ENCODE measurements around the gene EEA1. TPM values are rescaled to one million over a fixed set of nuclear protein-coding genes. Genes with fewer than 3 reads are reported as not detected.

The EEA1 gene
- polyA plus RNA-seq, 1 experiment: 18.4 TPM

DNA sequence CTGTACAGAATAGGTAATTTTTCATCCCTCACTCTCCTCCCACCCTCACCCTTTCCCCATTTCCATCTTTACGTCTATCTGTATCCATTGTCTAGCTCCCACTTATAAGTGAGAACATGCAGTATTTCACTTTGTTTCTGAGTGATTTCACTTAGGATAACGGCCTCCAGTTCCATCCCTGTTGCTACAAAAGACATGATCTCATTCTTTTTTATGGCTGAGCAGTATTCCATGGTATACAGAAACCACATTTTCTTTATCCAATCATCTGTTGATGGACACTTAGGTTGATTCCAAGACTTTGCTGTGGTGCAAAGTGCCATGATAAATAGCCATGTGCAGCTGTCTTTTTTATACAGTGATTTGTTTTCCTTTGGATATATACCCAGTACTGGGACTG lies 16.4 kb downstream of the EEA1 start:
- H3K4me3 ChIP-seq (ENCODE audit: low read depth, low read length): no peak overlapping the region
- no peak for DNase-seq (ENCODE audit: low read depth, low spot score)
- ChIA-PET CTCF (no interaction called here), POLR2A (no interaction called here)
- TF ChIP-seq, protein P1, sequence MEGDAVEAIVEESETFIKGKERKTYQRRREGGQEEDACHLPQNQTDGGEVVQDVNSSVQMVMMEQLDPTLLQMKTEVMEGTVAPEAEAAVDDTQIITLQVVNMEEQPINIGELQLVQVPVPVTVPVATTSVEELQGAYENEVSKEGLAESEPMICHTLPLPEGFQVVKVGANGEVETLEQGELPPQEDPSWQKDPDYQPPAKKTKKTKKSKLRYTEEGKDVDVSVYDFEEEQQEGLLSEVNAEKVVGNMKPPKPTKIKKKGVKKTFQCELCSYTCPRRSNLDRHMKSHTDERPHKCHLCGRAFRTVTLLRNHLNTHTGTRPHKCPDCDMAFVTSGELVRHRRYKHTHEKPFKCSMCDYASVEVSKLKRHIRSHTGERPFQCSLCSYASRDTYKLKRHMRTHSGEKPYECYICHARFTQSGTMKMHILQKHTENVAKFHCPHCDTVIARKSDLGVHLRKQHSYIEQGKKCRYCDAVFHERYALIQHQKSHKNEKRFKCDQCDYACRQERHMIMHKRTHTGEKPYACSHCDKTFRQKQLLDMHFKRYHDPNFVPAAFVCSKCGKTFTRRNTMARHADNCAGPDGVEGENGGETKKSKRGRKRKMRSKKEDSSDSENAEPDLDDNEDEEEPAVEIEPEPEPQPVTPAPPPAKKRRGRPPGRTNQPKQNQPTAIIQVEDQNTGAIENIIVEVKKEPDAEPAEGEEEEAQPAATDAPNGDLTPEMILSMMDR (IDR thresholded peaks at IDR 0.05; ENCODE audit: low read depth, low read length): no peak
- H3K27me3 ChIP-seq (ENCODE audit: control insufficient read depth, insufficient read depth, low read length): no peaks in the 10 kb centered on the region
- H3K27ac ChIP-seq (ENCODE audit: low read depth, low read length): no peak overlapping the region
- H3K9me3 ChIP-seq (ENCODE audit: control insufficient read depth, insufficient read depth, low read length): peaks cover 4% of the 10 kb centered on the region

DNA sequence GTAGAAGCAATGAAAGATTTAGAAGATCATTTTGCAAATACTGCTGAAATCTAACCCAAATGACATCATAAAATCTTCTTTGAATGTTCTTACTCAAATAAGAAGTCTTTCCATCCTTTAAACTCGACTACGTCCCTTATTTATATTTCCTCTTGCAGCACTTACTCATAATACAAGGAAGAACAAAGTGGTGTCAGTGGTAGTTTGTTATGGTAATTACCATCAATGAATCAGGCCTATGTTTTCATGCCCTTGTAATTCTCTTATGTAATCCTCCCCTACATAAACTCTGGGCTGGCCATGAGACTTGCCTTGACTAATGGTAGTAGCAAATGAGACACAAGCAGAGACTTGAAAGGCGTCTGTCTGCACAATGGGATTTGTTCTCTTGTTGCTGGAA lies 17.0 kb downstream of the EEA1 start:
- no peak overlapping the region for H3K4me3 ChIP-seq (ENCODE audit: low read depth, low read length)
- DNase-seq (ENCODE audit: low read depth, low spot score): no peak
- H3K9me3 ChIP-seq (ENCODE audit: control insufficient read depth, insufficient read depth, low read length): peaks cover 4% of the 10 kb centered on the region
- H3K27ac ChIP-seq (ENCODE audit: low read depth, low read length): no peak overlapping the region
- no peaks in the 10 kb centered on the region for H3K27me3 ChIP-seq (ENCODE audit: control insufficient read depth, insufficient read depth, low read length)
- CTCF ChIA-PET: no interaction called here
- POLR2A ChIA-PET: interaction anchor here (1.5 kb wide), 1 partner anchor 13 kb away, joined by 3 read pairs; no protein-coding TSS in a partner anchor
- TF ChIP-seq, protein P1 (IDR thresholded peaks at IDR 0.05; ENCODE audit: low read depth, low read length): no peak

DNA sequence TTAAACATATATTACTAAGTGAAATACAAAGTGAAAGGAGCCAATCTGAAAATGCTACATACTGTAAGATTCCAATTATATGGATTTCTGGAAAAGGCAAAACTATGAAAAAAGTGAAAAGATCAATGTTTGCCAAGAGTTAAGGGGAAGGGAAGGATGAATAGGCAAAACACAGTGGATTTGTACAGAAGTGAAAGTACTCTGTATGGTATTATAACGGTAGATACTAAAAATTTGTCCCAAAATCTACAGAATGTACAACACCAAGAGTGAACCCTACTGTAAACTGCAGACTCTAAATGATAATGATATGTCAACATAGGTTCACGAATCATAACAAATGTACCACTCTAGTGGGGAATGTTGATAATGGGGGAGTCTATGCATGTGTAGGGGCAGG lies 17.8 kb downstream of the EEA1 start:
- ChIA-PET POLR2A (interaction anchor here (1.5 kb wide), 1 partner anchor 12 kb away, joined by 3 read pairs; no protein-coding TSS in a partner anchor), CTCF (interaction anchor here (0.5 to 1.2 kb wide), 5 partner anchors 12 to 1332 kb away, joined by 3 to 7 read pairs (median 3); no protein-coding TSS in a partner anchor)
- no peak overlapping the region for H3K4me3 ChIP-seq (ENCODE audit: low read depth, low read length)
- H3K9me3 ChIP-seq (ENCODE audit: control insufficient read depth, insufficient read depth, low read length): peaks cover 4% of the 10 kb centered on the region
- DNase-seq (ENCODE audit: low read depth, low spot score): no peak
- TF ChIP-seq, protein P1 (IDR thresholded peaks at IDR 0.05; ENCODE audit: low read depth, low read length): no peak
- no peak overlapping the region for H3K27ac ChIP-seq (ENCODE audit: low read depth, low read length)
- H3K27me3 ChIP-seq (ENCODE audit: control insufficient read depth, insufficient read depth, low read length): no peaks in the 10 kb centered on the region

DNA sequence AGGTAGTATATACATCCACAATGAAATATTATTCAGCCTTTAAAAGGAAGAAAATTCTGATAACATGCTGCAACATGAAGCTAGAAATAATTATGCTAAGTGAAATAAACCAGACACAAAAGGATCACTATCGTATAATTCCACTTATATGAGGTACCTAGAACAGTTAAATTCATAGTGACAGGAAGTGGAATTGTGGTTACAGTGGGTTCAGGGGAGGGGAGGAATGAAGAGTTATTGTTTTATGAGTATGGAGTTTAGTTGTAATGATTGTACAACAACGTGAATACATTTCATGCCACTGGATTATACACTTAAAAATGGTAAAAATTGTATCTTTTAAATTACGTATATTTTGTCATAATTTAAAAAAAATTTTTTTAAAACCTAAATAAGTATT lies 21.0 kb downstream of the EEA1 start:
- TF ChIP-seq, protein P1 (IDR thresholded peaks at IDR 0.05; ENCODE audit: low read depth, low read length): no peak
- DNase-seq (ENCODE audit: low read depth, low spot score): no peak
- H3K27ac ChIP-seq (ENCODE audit: low read depth, low read length): no peak overlapping the region
- H3K4me3 ChIP-seq (ENCODE audit: low read depth, low read length): no peak overlapping the region
- ChIA-PET CTCF (no interaction called here), POLR2A (no interaction called here)
- peaks cover 4% of the 10 kb centered on the region for H3K9me3 ChIP-seq (ENCODE audit: control insufficient read depth, insufficient read depth, low read length)
- H3K27me3 ChIP-seq (ENCODE audit: control insufficient read depth, insufficient read depth, low read length): no peaks in the 10 kb centered on the region

DNA sequence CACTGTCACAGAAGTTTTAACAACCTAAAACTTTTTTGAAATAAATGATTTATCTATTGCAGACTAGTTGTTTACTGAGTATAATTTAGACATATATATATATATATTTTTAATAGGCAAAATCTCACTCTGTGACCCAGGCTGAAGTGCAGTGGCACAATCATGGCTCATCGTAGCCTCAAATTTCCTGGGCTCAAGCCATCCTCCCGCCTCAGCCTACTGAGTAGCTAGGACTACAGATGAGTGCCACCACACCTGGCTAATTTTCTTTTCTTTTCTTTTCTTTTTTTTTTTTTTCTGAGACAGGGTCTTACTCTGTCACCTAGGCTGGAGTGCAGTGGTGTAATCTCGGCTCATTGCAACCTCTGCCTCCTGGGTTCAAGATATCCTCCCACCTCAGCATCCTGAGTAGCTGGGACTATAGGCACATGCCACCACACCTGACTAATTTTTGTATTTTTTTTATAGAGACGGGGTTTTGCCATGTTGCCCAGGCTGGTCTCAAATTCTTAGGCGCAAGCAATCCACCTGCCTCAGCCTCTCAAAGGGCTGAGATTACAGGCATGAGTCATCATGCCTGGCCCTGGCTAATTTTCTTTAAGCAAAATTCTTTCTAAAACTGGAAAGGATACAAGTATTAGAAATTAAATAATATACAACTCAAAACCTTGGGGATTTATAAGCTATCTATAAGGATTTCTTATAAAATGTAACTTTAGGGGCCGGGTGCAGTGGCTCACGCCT lies 23.1 kb downstream of the EEA1 start:
- TF ChIP-seq, protein P1 (IDR thresholded peaks at IDR 0.05; ENCODE audit: low read depth, low read length): no peak
- no peak for DNase-seq (ENCODE audit: low read depth, low spot score)
- no peak overlapping the region for H3K4me3 ChIP-seq (ENCODE audit: low read depth, low read length)
- H3K9me3 ChIP-seq (ENCODE audit: control insufficient read depth, insufficient read depth, low read length): peaks cover 8% of the 10 kb centered on the region
- H3K27me3 ChIP-seq (ENCODE audit: control insufficient read depth, insufficient read depth, low read length): no peaks in the 10 kb centered on the region
- CTCF ChIA-PET: no interaction called here
- H3K27ac ChIP-seq (ENCODE audit: low read depth, low read length): no peak overlapping the region
- POLR2A ChIA-PET: no interaction called here

Data from AG04450 (cell line).